Spleen (tissue), 11 donors: ENCODE results near the gene ESR1. TPM values are rescaled to one million over a fixed set of nuclear protein-coding genes. Genes with fewer than 3 reads are reported as not detected.

ENCODE experiments used
- DNase-seq: peaks from one replicate; pipeline ENCODE4 v3.0.0-alpha.2; 2020
- H3K27ac ChIP-seq, 8 donors: fragments of 200-600 bp; sonication (generic) in 7 of 8; 1 replicate in 4 of 8; 2 replicates in 4 of 8; pipeline versions ENCODE4 v1.5.0 to v1.8.0; 2016 to 2021; ENCODE audit warnings: inconsistent platforms in 4 of 8, mild to moderate bottlenecking in 4 of 8, moderate library complexity in 1 of 8
- H3K27me3 ChIP-seq, 7 donors: fragments of 200-600 bp; sonication (generic) in 6 of 7; replicated peaks in 1 of 7; 1 replicate in 4 of 7; 2 replicates in 3 of 7; pipeline versions ENCODE4 v1.5.0 to v1.8.0; 2016 to 2021; ENCODE audit warnings: inconsistent platforms in 3 of 7, mild to moderate bottlenecking in 1 of 7
- H3K36me3 ChIP-seq, 6 donors: fragments of 200-600 bp; sonication (generic) in 5 of 6; 1 replicate in 4 of 6; 2 replicates in 2 of 6; pipeline versions ENCODE4 v1.5.0 to v1.8.0; 2016 to 2021; ENCODE audit warnings: inconsistent platforms in 2 of 6
- H3K4me1 ChIP-seq, 6 donors: fragments of 200-600 bp; sonication (generic) in 5 of 6; 1 replicate in 3 of 6; 2 replicates in 3 of 6; pipeline versions ENCODE4 v1.5.0 to v1.8.0; 2016 to 2021; ENCODE audit warnings: inconsistent platforms in 3 of 6
- H3K4me3 ChIP-seq, 8 donors: fragments of 200-600 bp; sonication (generic) in 7 of 8; 1 replicate in 4 of 8; 2 replicates in 4 of 8; pipeline versions ENCODE4 v1.5.0 to v1.8.0; 2016 to 2021; ENCODE audit warnings: inconsistent platforms in 4 of 8, mild to moderate bottlenecking in 4 of 8, moderate library complexity in 2 of 8
- H3K9me3 ChIP-seq, 8 donors: fragments of 200-600 bp; sonication (generic) in 7 of 8; 1 replicate in 4 of 8; 2 replicates in 4 of 8; pipeline versions ENCODE4 v1.5.0 to v1.8.0; 2016 to 2021; ENCODE audit warnings: inconsistent platforms in 4 of 8
- CTCF ChIP-seq, 11 experiments: fragments of 200-600 bp in 7 of 11; fragments of 450-650 bp in 4 of 11; sonication (generic) in 4 of 11; IDR thresholded peaks in 8 of 11; conservative IDR thresholded peaks in 3 of 11; 1 replicate in 7 of 11; 2 replicates in 4 of 11; pipeline versions ENCODE4 v1.4.0 to v1.8.0; 2016 to 2021; ENCODE audit warnings: antibody characterized with exemption in 11 of 11, inconsistent platforms in 4 of 11, mild to moderate bottlenecking in 1 of 11
- POLR2A ChIP-seq, 3 donors: fragments of 450-650 bp; IDR thresholded peaks; one replicate each; pipeline ENCODE4 v1.5.1; 2017; ENCODE audit warnings: antibody characterized with exemption in 3 of 3, mild to moderate bottlenecking in 1 of 3
- POLR2AphosphoS5 ChIP-seq, 3 donors: sonication (generic); formaldehyde crosslinking; IDR thresholded peaks; one replicate each; pipeline ENCODE4 v1.5.1; 2017; ENCODE audit warnings: antibody characterized with exemption in 3 of 3
- WGBS, 5 donors: extraction: QIAGEN DNeasy Blood & Tissue Kit in 3 of 5; methylation state at CpG; one replicate each; pipeline versions ENCODE4 v1.1.5 to v1.1.7; 2013 to 2018; 5-methylcytosine and 5-hydroxymethylcytosine counted together
- intact Hi-C: fragments of 100-400 bp; cut with DNase I; formaldehyde crosslinking; loops from one replicate; pipeline ENCODE4 v1.15.0; 2023; ENCODE audit warnings: low total_unique reads
- polyA plus RNA-seq, 3 donors: library from polyadenylated mRNA; stranded (reverse); fragments of 200-250 nt; gene quantifications; one replicate each; pipeline ENCODE4 v1.2.1, GENCODE V29; 2013
- total RNA-seq, 7 donors: library from RNA; depleted of rRNA in 3 of 7; stranded (reverse); fragments of >200 nt in 3 of 7; fragmentation: NEBNext Ultra II Directional in 4 of 7; extraction: Animal tissue kit (Norgen Biotek cat#: 25700) in 4 of 7; gene quantifications; one replicate each; pipeline versions ENCODE4 v1.1.0 to v1.2.1, GENCODE V29; 2016 to 2021
- donor health status: healthy with polysubstance abuse.
- donor health status: DM: no; HTN: no; CAD: no; lungs with moderate emphysema.
- donor health status: DM: no; HTN: no; CAD: no.
- donor health status: Bipolar disorder and iron deficiency.
- donor health status: healthy.
- donor health status: DM: no; HTN: no; CAD: no.
- donor health status: DM: yes; HTN: yes; CAD: no.

Gene ESR1
- total and polyA plus RNA-seq, 10 donors: 0.35 to 7.3 (median 3.2) TPM

- intact Hi-C loops: no loop called here
- 91 to 98% (median 94%) methylated on average over 4 of the region's 4 CpGs for whole genome bisulfite sequencing, 5 donors
- TF ChIP-seq POLR2A (IDR thresholded peaks at IDR 0.05) (no peak), CTCF (IDR thresholded peaks at IDR 0.05 in 8 of 11, conservative IDR thresholded peaks at IDR 0.05 in 3 of 11) (no peak), POLR2AphosphoS5 (IDR thresholded peaks at IDR 0.05) (no peak)
- H3K9me3 ChIP-seq: no peaks in the 10 kb centered on the region
- H3K4me3 ChIP-seq: no peak overlapping the region
- H3K27ac ChIP-seq: no peak overlapping the region
- H3K36me3 ChIP-seq: no peaks in the 10 kb centered on the region
- H3K27me3 ChIP-seq: no peaks in the 10 kb centered on the region
- H3K4me1 ChIP-seq: peaks cover 0 to 2% (median 0%) of the 10 kb centered on the region in 6 donors
- DNase-seq: no peak
Observed at GRCh38 chr6:152055517-152055916, 248.0 kb downstream of the ESR1 start.

- TF ChIP-seq POLR2A (IDR thresholded peaks at IDR 0.05) (no peak), CTCF (IDR thresholded peaks at IDR 0.05 in 8 of 11, conservative IDR thresholded peaks at IDR 0.05 in 3 of 11) (no peak), POLR2AphosphoS5 (IDR thresholded peaks at IDR 0.05) (no peak)
- Histone ChIP-seq H3K27ac (no peak overlapping the region), H3K4me3 (no peak overlapping the region), H3K36me3 (no peaks in the 10 kb centered on the region), H3K9me3 (no peaks in the 10 kb centered on the region), H3K4me1 (no peaks in the 10 kb centered on the region), H3K27me3 (no peaks in the 10 kb centered on the region)
- no peak for DNase-seq
- intact Hi-C loops: no loop called here
- WGBS, 5 donors: 60 to 74% (median 61%) methylated on average over 6 of the region's 6 CpGs
Observed at GRCh38 chr6:152057832-152058498, 250.5 kb downstream of the ESR1 start.

- H3K36me3 ChIP-seq: no peaks in the 10 kb centered on the region
- H3K4me3 ChIP-seq: no peak overlapping the region
- WGBS, 5 donors: 87 to 93% (median 92%) methylated on average over 2 of the region's 2 CpGs
- H3K4me1 ChIP-seq: no peaks in the 10 kb centered on the region
- no peaks in the 10 kb centered on the region for H3K9me3 ChIP-seq
- H3K27ac ChIP-seq: no peak overlapping the region
- intact Hi-C loops: no loop called here
- DNase-seq: no peak
- H3K27me3 ChIP-seq: no peaks in the 10 kb centered on the region
- no peak for TF ChIP-seq POLR2A (IDR thresholded peaks at IDR 0.05)
- no peak for TF ChIP-seq POLR2AphosphoS5 (IDR thresholded peaks at IDR 0.05)
- no peak for TF ChIP-seq CTCF (IDR thresholded peaks at IDR 0.05 in 8 of 11, conservative IDR thresholded peaks at IDR 0.05 in 3 of 11)
Observed at GRCh38 chr6:152059909-152060308, 252.4 kb downstream of the ESR1 start.

- intact Hi-C loops: no loop called here
- Histone ChIP-seq H3K36me3 (no peaks in the 10 kb centered on the region), H3K4me1 (no peaks in the 10 kb centered on the region), H3K27me3 (no peaks in the 10 kb centered on the region), H3K27ac (no peak overlapping the region), H3K4me3 (no peak overlapping the region), H3K9me3 (no peaks in the 10 kb centered on the region)
- 51 to 72% (median 64%) methylated on average over 5 of the region's 5 CpGs for WGBS, 5 donors
- DNase-seq: no peak
- TF ChIP-seq CTCF (IDR thresholded peaks at IDR 0.05 in 8 of 11, conservative IDR thresholded peaks at IDR 0.05 in 3 of 11) (no peak), POLR2A (IDR thresholded peaks at IDR 0.05) (no peak), POLR2AphosphoS5 (IDR thresholded peaks at IDR 0.05) (no peak)
Observed at GRCh38 chr6:152062476-152062875, 255.0 kb downstream of the ESR1 start.
